BJ (cell line): Measurements from ENCODE around the gene HSBP1L1. TPM values are rescaled to one million over a fixed set of nuclear protein-coding genes. Genes with fewer than 3 reads are reported as not detected.
"Not testable (repeated sequence)": the region's sequence is repeated elsewhere in the genome, so short reads cannot be mapped to it uniquely, and the experiment has no call there.

Source experiments
- CTCF ChIA-PET: fragments of 350-600 bp; formaldehyde crosslinking; extraction: SDS; loops from one replicate; lab custom pipeline; 2021; ENCODE audit warnings: antibody characterized with exemption, inconsistent platforms; lab: Yijun Ruan, JAX
- POLR2A ChIA-PET: fragments of 300-600 bp; sonication (Branson Sonifier 250); formaldehyde crosslinking; extraction: SDS; loops from one replicate; lab custom pipeline; 2021; ENCODE audit warnings: antibody characterized with exemption; lab: Charles Lee
- DNase-seq: peaks from one replicate; pipeline ENCODE4 v3.0.0-alpha.2; 2011; ENCODE audit warnings: low read depth
- H3K27me3 ChIP-seq: 2 replicates; pipeline ENCODE4 v1.6.0; 2011; ENCODE audit warnings: low read length; ENCODE audit not compliant: control insufficient read depth, insufficient read depth
- H3K36me3 ChIP-seq: 2 replicates; pipeline ENCODE4 v1.5.1; 2011; ENCODE audit warnings: low read length; ENCODE audit not compliant: control insufficient read depth, insufficient read depth
- H3K4me3 ChIP-seq: 2 replicates; pipeline ENCODE4 v1.5.1; 2011; ENCODE audit warnings: low read depth, mild to moderate bottlenecking, control low read depth, low read length
- CTCF ChIP-seq: IDR thresholded peaks from 2 replicates; pipeline ENCODE4 v1.5.1; 2011; ENCODE audit warnings: low read depth, mild to moderate bottlenecking, control low read depth, inconsistent platforms, low read length, moderate library complexity; ENCODE audit not compliant: insufficient read depth
- polyA plus RNA-seq: library from polyadenylated mRNA; depleted of rRNA; stranded (reverse); fragments of >200 nt; gene quantifications from 2 replicates; pipeline ENCODE4 v1.2.3, GENCODE V29; 2011

HSBP1L1 gene
- polyA plus RNA-seq, 1 experiment = 19.1 TPM

- CTCF ChIA-PET = no interaction called here
- DNase-seq = no peak
- H3K4me3 ChIP-seq = no peak overlapping the region
Measured at GRCh38 chr18:79958981-79959380, 5.5 kb upstream of the HSBP1L1 start.

GRCh38 chr18:79960161-79960801, 4.2 kb upstream of the HSBP1L1 start:
- H3K4me3 ChIP-seq, CTCF ChIA-PET: not testable (repeated sequence)

More at GRCh38 chr18:79958981-79959380, 5.5 kb upstream of the HSBP1L1 start:
- Histone ChIP-seq H3K27me3 (no peaks in the 10 kb centered on the region), H3K36me3 (no peaks in the 10 kb centered on the region)
- no peak for TF ChIP-seq CTCF
- POLR2A ChIA-PET = no interaction called here

DNA sequence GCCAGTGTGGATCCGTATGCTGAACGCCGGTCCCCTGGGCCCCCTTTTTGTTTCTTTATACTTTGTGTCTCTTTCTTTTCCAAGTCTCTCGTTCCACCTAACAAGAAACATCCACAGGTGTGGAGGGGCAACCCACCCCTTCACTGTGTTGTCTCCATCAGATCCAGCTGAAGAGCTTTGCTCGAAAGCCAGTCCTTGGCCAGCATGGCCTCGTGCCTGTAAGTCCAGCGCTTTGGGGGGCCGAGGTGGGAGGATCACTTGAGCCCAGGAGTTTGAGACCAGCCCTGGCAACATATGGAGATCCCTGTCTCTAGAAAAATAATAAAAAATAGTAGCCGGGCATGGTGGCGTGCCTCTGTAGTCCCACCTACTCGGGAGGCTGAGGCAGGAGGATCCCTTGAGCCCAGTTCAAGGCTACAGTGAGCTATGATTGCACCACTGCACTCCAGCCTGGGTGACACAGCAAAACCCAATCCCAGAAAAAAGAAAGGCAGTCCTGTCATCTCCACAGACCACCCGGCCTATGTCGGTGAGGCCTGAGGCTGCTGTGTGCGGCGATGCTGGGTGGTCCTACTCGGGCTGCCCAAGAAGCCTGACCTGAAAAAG, 3.4 kb upstream of the HSBP1L1 start:
- ChIA-PET POLR2A (no interaction called here), CTCF (interaction anchor here (1.0 kb wide), 1 partner anchor 14 kb away, joined by 5 read pairs; no protein-coding TSS in a partner anchor)

More at GRCh38 chr18:79960161-79960801, 4.2 kb upstream of the HSBP1L1 start:
- not testable (repeated sequence) for H3K27me3 ChIP-seq, DNase-seq, H3K36me3 ChIP-seq
- POLR2A ChIA-PET = interaction anchor here (0.7 kb wide), 2 partner anchors 12 to 25 kb away, joined by 3 read pairs; no protein-coding TSS in a partner anchor

DNA sequence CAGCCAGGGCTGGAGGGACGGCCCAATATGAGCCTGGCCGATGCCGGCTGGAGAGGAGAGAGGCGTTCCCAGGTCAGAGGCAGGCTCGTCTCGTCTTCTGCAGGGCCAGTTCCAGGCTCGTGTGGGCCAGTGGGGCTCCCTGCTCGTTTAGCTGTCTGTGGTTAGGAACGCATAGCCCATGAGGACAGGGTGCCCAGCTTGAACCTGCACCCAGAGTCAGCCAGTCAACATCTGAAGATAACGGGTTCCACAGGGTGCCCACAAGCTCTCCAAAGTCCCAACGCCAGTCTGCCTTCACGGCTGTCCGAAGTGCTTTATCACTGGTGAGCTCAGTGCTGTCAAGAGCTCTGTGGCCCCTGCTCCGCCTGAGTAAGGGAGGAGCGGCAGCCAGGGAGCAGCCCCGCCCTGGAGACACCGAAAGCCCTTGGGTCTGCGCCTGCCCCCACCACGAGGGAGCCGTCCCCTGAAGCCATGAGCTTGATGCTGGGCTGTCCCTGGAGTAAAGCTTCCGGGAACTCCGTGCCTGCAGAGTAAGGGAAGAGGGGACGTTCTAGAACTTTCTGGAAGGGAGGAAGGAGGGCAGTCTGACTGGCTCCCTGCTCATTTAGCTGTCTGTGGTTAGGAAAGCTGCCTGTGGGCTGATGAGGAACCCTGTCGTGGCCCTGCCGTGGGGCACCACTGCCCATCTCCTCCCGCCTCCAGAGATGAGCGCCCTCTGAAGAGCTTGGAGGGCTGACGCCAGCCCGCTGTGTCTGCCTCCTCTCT, 2.7 kb upstream of the HSBP1L1 start:
- ChIA-PET POLR2A (no interaction called here), CTCF (interaction anchor here (0.6 to 1.0 kb wide), 2 partner anchors 15 to 26 kb away, joined by 3 to 5 read pairs; no protein-coding TSS in a partner anchor)
- no peaks in the 10 kb centered on the region for H3K27me3 ChIP-seq
- H3K36me3 ChIP-seq = no peaks in the 10 kb centered on the region
- DNase-seq = no peak
- TF ChIP-seq CTCF = no peak
- H3K4me3 ChIP-seq = no peak overlapping the region

More for the DNA sequence above, 3.4 kb upstream of the HSBP1L1 start:
- Histone ChIP-seq H3K4me3 (no peak overlapping the region), H3K36me3 (no peaks in the 10 kb centered on the region), H3K27me3 (no peaks in the 10 kb centered on the region)
- no peak for DNase-seq
- no peak for TF ChIP-seq CTCF

GRCh38 chr18:79962311-79962710, 2.1 kb upstream of the HSBP1L1 start:
- POLR2A ChIA-PET = no interaction called here
- no peak for DNase-seq
- H3K27me3 ChIP-seq = no peaks in the 10 kb centered on the region
- TF ChIP-seq CTCF = no peak
- H3K4me3 ChIP-seq = no peak overlapping the region
- no peaks in the 10 kb centered on the region for H3K36me3 ChIP-seq
- CTCF ChIA-PET = interaction anchor here (0.6 to 1.4 kb wide), 2 partner anchors 11 to 25 kb away, joined by 3 to 6 read pairs; partner anchors contain the start of gene SLC66A2
